Activated CD4-positive, alpha-beta T cell treated with anti-CD3 and anti-CD28 coated beads, Interleukin-2, amount 10 ng/mL, durations not matched to agents 24 days and 14 days (primary cell): ENCODE results near the gene OXSR1. TPM values are rescaled to one million over a fixed set of nuclear protein-coding genes. Genes with fewer than 3 reads are reported as not detected.
"Not testable (repeated sequence)": the region's sequence is repeated elsewhere in the genome, so short reads cannot be mapped to it uniquely, and the experiment has no call there.

ENCODE experiments used
- DNase-seq: peaks from one replicate; pipeline ENCODE4 v3.0.0; 2022
- H3K27ac Mint-ChIP-seq: one replicate; pipeline ENCODE4 v1.8.0; 2022; ENCODE audit warnings: mild to moderate bottlenecking, mixed read lengths
- H3K27me3 Mint-ChIP-seq: one replicate; pipeline ENCODE4 v1.8.0; 2022; ENCODE audit warnings: mixed read lengths
- H3K36me3 Mint-ChIP-seq: one replicate; pipeline ENCODE4 v1.8.0; 2022; ENCODE audit warnings: low read depth, mild to moderate bottlenecking, mixed read lengths
- H3K4me1 Mint-ChIP-seq: one replicate; pipeline ENCODE4 v1.8.0; 2021; ENCODE audit warnings: mixed read lengths
- H3K4me3 Mint-ChIP-seq: one replicate; pipeline ENCODE4 v1.8.0; 2022; ENCODE audit warnings: mild to moderate bottlenecking, moderate library complexity, mixed read lengths
- H3K9me3 Mint-ChIP-seq: one replicate; pipeline ENCODE4 v1.8.0; 2021; ENCODE audit warnings: mixed read lengths
- intact Hi-C: fragments of 100-400 bp; cut with micrococcal nuclease; formaldehyde crosslinking; loops from one replicate; pipeline ENCODE4 v1.15.1; 2023
- total RNA-seq: library from RNA; stranded (reverse); gene quantifications from 2 replicates; pipeline ENCODE4 v1.2.3, GENCODE V29; 2022

The OXSR1 gene
- total RNA-seq, 1 donor from 2014 or later, result 56.4 TPM

- H3K27ac Mint-ChIP-seq, result no peak overlapping the region
- no peaks in the 10 kb centered on the region for H3K36me3 Mint-ChIP-seq
- H3K4me1 Mint-ChIP-seq, result peaks cover 20% of the 10 kb centered on the region
- H3K4me3 Mint-ChIP-seq, result no peak overlapping the region
- DNase-seq, result peak; percentile 46
- intact Hi-C loops, result no loop called here
- H3K9me3 Mint-ChIP-seq, result no peaks in the 10 kb centered on the region
- H3K27me3 Mint-ChIP-seq, result no peaks in the 10 kb centered on the region
These were observed 7.7 kb upstream of the OXSR1 start for GRCh38 chr3:38157595-38157994.

- H3K36me3 Mint-ChIP-seq, result no peaks in the 10 kb centered on the region
- H3K4me1 Mint-ChIP-seq, result peaks cover 16% of the 10 kb centered on the region
- no peak overlapping the region for H3K4me3 Mint-ChIP-seq
- H3K9me3 Mint-ChIP-seq, result no peaks in the 10 kb centered on the region
- DNase-seq, result peak; percentile 54
- H3K27me3 Mint-ChIP-seq, result no peaks in the 10 kb centered on the region
- H3K27ac Mint-ChIP-seq, result no peak overlapping the region
- intact Hi-C loops, result no loop called here
These were observed 6.9 kb upstream of the OXSR1 start for GRCh38 chr3:38158472-38158871.

GRCh38 chr3:38160704-38161103 lies 4.6 kb upstream of the OXSR1 start:
- DNase-seq, H3K36me3 Mint-ChIP-seq, H3K27ac Mint-ChIP-seq, H3K4me3 Mint-ChIP-seq, H3K27me3 Mint-ChIP-seq, H3K9me3 Mint-ChIP-seq: not testable (repeated sequence)
- intact Hi-C loops, result loop anchor here (10.0 kb wide), 2 partner anchors 294 to 1244 kb away; partner anchors contain the start of genes ACVR2B and RPSA
- H3K4me1 Mint-ChIP-seq, result peaks cover 10% of the 10 kb centered on the region

GRCh38 chr3:38163117-38163840 lies 2.1 kb upstream of the OXSR1 start:
- no peaks in the 10 kb centered on the region for H3K27me3 Mint-ChIP-seq
- intact Hi-C loops, result loop anchor here (10.0 kb wide), 2 partner anchors 292 to 1242 kb away; partner anchors contain the start of genes ACVR2B and RPSA
- no peak overlapping the region for H3K27ac Mint-ChIP-seq
- H3K4me3 Mint-ChIP-seq, result peak overlapping the region; percentile 28
- DNase-seq, result peak; percentile 74
- H3K9me3 Mint-ChIP-seq, result no peaks in the 10 kb centered on the region
- peaks cover 23% of the 10 kb centered on the region for H3K36me3 Mint-ChIP-seq
- H3K4me1 Mint-ChIP-seq, result peaks cover 30% of the 10 kb centered on the region

GRCh38 chr3:38163841-38164642 lies 1.3 kb upstream of the OXSR1 start:
- Mint-ChIP-seq H3K9me3 (no peaks in the 10 kb centered on the region), H3K27ac (peak overlapping the region; percentile 98), H3K36me3 (peaks cover 26% of the 10 kb centered on the region), H3K4me1 (peaks cover 37% of the 10 kb centered on the region), H3K4me3 (peak overlapping the region; percentile 95), H3K27me3 (no peaks in the 10 kb centered on the region)
- intact Hi-C loops, result loop anchor here (2.0 to 10.0 kb wide), 4 partner anchors 41 to 1241 kb away; partner anchors contain the start of genes ACVR2B, DLEC1 and RPSA
- no peak for DNase-seq

- Mint-ChIP-seq H3K4me1 (peaks cover 42% of the 10 kb centered on the region), H3K27me3 (no peaks in the 10 kb centered on the region)
These were observed 740 bp upstream of the OXSR1 start for GRCh38 chr3:38164643-38164951.

GRCh38 chr3:38165722-38166387 lies 518 bp downstream of the OXSR1 start:
- no peaks in the 10 kb centered on the region for H3K27me3 Mint-ChIP-seq
- peaks cover 30% of the 10 kb centered on the region for H3K36me3 Mint-ChIP-seq
- H3K4me1 Mint-ChIP-seq, result peaks cover 51% of the 10 kb centered on the region
- peak overlapping the region; percentile 95 for H3K4me3 Mint-ChIP-seq
- peak overlapping the region; percentile 98 for H3K27ac Mint-ChIP-seq
- no peaks in the 10 kb centered on the region for H3K9me3 Mint-ChIP-seq
- no peak for DNase-seq
- intact Hi-C loops, result loop anchor here (1.0 to 10.0 kb wide), 8 partner anchors 29 to 1239 kb away; partner anchors contain the start of genes ACAA1, ACVR2B, DLEC1 and RPSA

More at GRCh38 chr3:38164643-38164951, 740 bp upstream of the OXSR1 start:
- peak overlapping the region; percentile 98 for H3K27ac Mint-ChIP-seq
- intact Hi-C loops, result loop anchor here (2.0 to 10.0 kb wide), 4 partner anchors 40 to 1240 kb away; partner anchors contain the start of genes ACVR2B, DLEC1 and RPSA
- H3K4me3 Mint-ChIP-seq, result peak overlapping the region; percentile 95
- DNase-seq, result no peak
- no peaks in the 10 kb centered on the region for H3K9me3 Mint-ChIP-seq
- H3K36me3 Mint-ChIP-seq, result peaks cover 29% of the 10 kb centered on the region

GRCh38 chr3:38167591-38167990 lies 2.3 kb downstream of the OXSR1 start:
- peak overlapping the region; percentile 79 for H3K27ac Mint-ChIP-seq
- intact Hi-C loops, result loop anchor here (5.0 to 10.0 kb wide), 4 partner anchors 90 to 1237 kb away; partner anchors contain the start of genes ACVR2B and RPSA
- no peaks in the 10 kb centered on the region for H3K9me3 Mint-ChIP-seq
- H3K36me3 Mint-ChIP-seq, result peaks cover 30% of the 10 kb centered on the region
- H3K4me3 Mint-ChIP-seq, result peak overlapping the region; percentile 95
- peak; percentile 51 for DNase-seq
- H3K27me3 Mint-ChIP-seq, result no peaks in the 10 kb centered on the region
- H3K4me1 Mint-ChIP-seq, result peaks cover 61% of the 10 kb centered on the region

GRCh38 chr3:38168151-38169026 lies 3.1 kb downstream of the OXSR1 start:
- peak overlapping the region; percentile 15 for H3K4me3 Mint-ChIP-seq
- H3K9me3 Mint-ChIP-seq, result no peaks in the 10 kb centered on the region
- H3K27ac Mint-ChIP-seq, result peak overlapping the region; percentile 71
- peak; percentile 34 for DNase-seq
- H3K4me1 Mint-ChIP-seq, result peaks cover 64% of the 10 kb centered on the region
- intact Hi-C loops, result loop anchor here (2.0 to 10.0 kb wide), 5 partner anchors 16 to 1236 kb away; partner anchors contain the start of genes ACVR2B and RPSA
- H3K27me3 Mint-ChIP-seq, result no peaks in the 10 kb centered on the region
- peaks cover 30% of the 10 kb centered on the region for H3K36me3 Mint-ChIP-seq

GRCh38 chr3:38169027-38169317 lies 3.6 kb downstream of the OXSR1 start:
- peak overlapping the region; percentile 71 for H3K27ac Mint-ChIP-seq
- no peaks in the 10 kb centered on the region for H3K27me3 Mint-ChIP-seq
- intact Hi-C loops, result loop anchor here (2.0 to 10.0 kb wide), 5 partner anchors 16 to 1236 kb away; partner anchors contain the start of genes ACVR2B and RPSA
- H3K4me3 Mint-ChIP-seq, result peak overlapping the region; percentile 15
- H3K4me1 Mint-ChIP-seq, result peaks cover 69% of the 10 kb centered on the region
- H3K36me3 Mint-ChIP-seq, result peaks cover 30% of the 10 kb centered on the region
- H3K9me3 Mint-ChIP-seq, result no peaks in the 10 kb centered on the region
- no peak for DNase-seq

GRCh38 chr3:38170722-38171121 lies 5.4 kb downstream of the OXSR1 start:
- Mint-ChIP-seq H3K27me3 (no peaks in the 10 kb centered on the region), H3K4me3 (no peak overlapping the region), H3K27ac (no peak overlapping the region), H3K9me3 (no peaks in the 10 kb centered on the region), H3K36me3 (peaks cover 31% of the 10 kb centered on the region), H3K4me1 (peaks cover 71% of the 10 kb centered on the region)
- DNase-seq, result no peak
- intact Hi-C loops, result no loop called here

- no peak overlapping the region for H3K4me3 Mint-ChIP-seq
- peaks cover 25% of the 10 kb centered on the region for H3K36me3 Mint-ChIP-seq
- peaks cover 68% of the 10 kb centered on the region for H3K4me1 Mint-ChIP-seq
- H3K27me3 Mint-ChIP-seq, result no peaks in the 10 kb centered on the region
- intact Hi-C loops, result no loop called here
- no peaks in the 10 kb centered on the region for H3K9me3 Mint-ChIP-seq
- DNase-seq, result no peak
- H3K27ac Mint-ChIP-seq, result no peak overlapping the region
These were observed 6.3 kb downstream of the OXSR1 start for GRCh38 chr3:38171622-38172021.
